Tibial nerve (tissue), 4 donors: ENCODE data around the gene SPECC1.

Experiments
- CTCF ChIP-seq, 5 experiments: fragments of 200-600 bp in 3 of 5; fragments of 450-650 bp in 2 of 5; sonication (generic) in 3 of 5; IDR thresholded peaks; one replicate each; pipeline ENCODE4 v1.5.1; 2016 to 2019; ENCODE audit warnings: antibody characterized with exemption in 5 of 5, mild to moderate bottlenecking in 3 of 5, moderate library complexity in 2 of 5
- EP300 ChIP-seq, 2 donors: sonication (generic); formaldehyde crosslinking; IDR thresholded peaks; one replicate each; pipeline ENCODE4 v1.6.1; 2017; ENCODE audit warnings: antibody characterized with exemption in 2 of 2, mild to moderate bottlenecking in 1 of 2
- POLR2A ChIP-seq, 2 donors: fragments of 450-650 bp; IDR thresholded peaks; one replicate each; pipeline ENCODE4 v1.6.1; 2017; ENCODE audit warnings: antibody characterized with exemption in 2 of 2, mild to moderate bottlenecking in 2 of 2, moderate library complexity in 2 of 2

- no peak for TF ChIP-seq CTCF (IDR thresholded peaks at IDR 0.05)
- TF ChIP-seq POLR2A (IDR thresholded peaks at IDR 0.05), result no peak
- no peak for TF ChIP-seq EP300 (IDR thresholded peaks at IDR 0.05)
These were observed 267.3 kb downstream of the SPECC1 start for GRCh38 chr17:20276421-20276820.
